DND-41 (cell line): Measurements from ENCODE around the gene RGS3.

Experiments
- ATAC-seq: fragments of 200-7000 bp; cut with Tn5 transposase; 3 replicates; pipeline ENCODE4 v1.9.1; 2021; ENCODE audit warnings: low read depth; ENCODE audit not compliant: insufficient read depth
- DNase-seq: peaks from one replicate; pipeline ENCODE4 v3.0.0-alpha.2; 2020
- H2AFZ ChIP-seq: 2 replicates; pipeline ENCODE4 v1.6.0; 2012; ENCODE audit warnings: low read depth, low read length
- H3K27ac ChIP-seq: 2 replicates; pipeline ENCODE4 v1.5.1; 2012; ENCODE audit warnings: low read length, inconsistent platforms
- H3K27me3 ChIP-seq: fragments of 200-600 bp; sonication (generic); 2 replicates; pipeline ENCODE4 v1.6.0; 2012; ENCODE audit warnings: low read length, mild to moderate bottlenecking, inconsistent platforms; ENCODE audit not compliant: insufficient read depth, poor library complexity
- H3K36me3 ChIP-seq: 2 replicates; pipeline ENCODE4 v1.5.1; 2012; ENCODE audit warnings: low read length, inconsistent platforms; ENCODE audit not compliant: insufficient read depth
- H3K4me1 ChIP-seq: 2 replicates; pipeline ENCODE4 v1.5.1; 2012; ENCODE audit warnings: mild to moderate bottlenecking, low read length; ENCODE audit not compliant: insufficient read depth
- H3K4me2 ChIP-seq: 2 replicates; pipeline ENCODE4 v1.6.0; 2012; ENCODE audit warnings: mild to moderate bottlenecking, moderate library complexity, low read length, inconsistent platforms; ENCODE audit not compliant: insufficient read depth
- H3K4me3 ChIP-seq, 2 experiments: fragments of 200-600 bp in 1 of 2; shearing (Covaris generic) in 1 of 2; 2 replicates each; pipeline ENCODE4 v1.5.1; 2012 to 2016; ENCODE audit warnings: inconsistent platforms in 2 of 2, low read length in 2 of 2, mild to moderate bottlenecking in 2 of 2, low read depth in 1 of 2, moderate library complexity in 1 of 2
- H3K79me2 ChIP-seq: 2 replicates; pipeline ENCODE4 v1.6.0; 2012; ENCODE audit warnings: low read length, inconsistent platforms; ENCODE audit not compliant: insufficient read depth
- H3K9ac ChIP-seq: 2 replicates; pipeline ENCODE4 v1.6.0; 2012; ENCODE audit warnings: low read depth, mild to moderate bottlenecking, inconsistent platforms, low read length, moderate library complexity
- H3K9me3 ChIP-seq: 2 replicates; pipeline ENCODE4 v1.5.1; 2012; ENCODE audit warnings: low read length, moderate library complexity, mild to moderate bottlenecking, inconsistent platforms; ENCODE audit not compliant: insufficient read depth, severe bottlenecking
- H4K20me1 ChIP-seq: 2 replicates; pipeline ENCODE4 v1.6.0; 2012; ENCODE audit warnings: low read length; ENCODE audit not compliant: insufficient read depth
- EZH2 ChIP-seq: IDR thresholded peaks from 3 replicates; pipeline ENCODE4 v1.6.1; 2012; ENCODE audit warnings: borderline replicate concordance, low read depth, mild to moderate bottlenecking, moderate library complexity, low read length, inconsistent platforms; ENCODE audit not compliant: severe bottlenecking
- TF ChIP-seq, protein P1 (sequence below): IDR thresholded peaks from 2 replicates; pipeline ENCODE4 v1.5.1; 2012; ENCODE audit warnings: borderline replicate concordance, low read length, moderate library complexity, mild to moderate bottlenecking; ENCODE audit not compliant: poor library complexity, severe bottlenecking; ENCODE audit errors: extremely low read depth

Gene RGS3

GRCh38 chr9:113483676-113484257 is 20.2 kb downstream of the RGS3 start:
- Histone ChIP-seq H3K9ac (no peak overlapping the region), H3K9me3 (no peaks in the 10 kb centered on the region), H4K20me1 (no peaks in the 10 kb centered on the region), H3K36me3 (no peaks in the 10 kb centered on the region), H3K4me2 (no peak overlapping the region), H3K4me3 (no peak overlapping the region), H3K27ac (no peak overlapping the region), H3K4me1 (peaks cover 6% of the 10 kb centered on the region), H3K79me2 (no peaks in the 10 kb centered on the region), H3K27me3 (no peaks in the 10 kb centered on the region), H2AFZ (no peak overlapping the region)
- no peak for DNase-seq
- no peak for ATAC-seq
- TF ChIP-seq EZH2: no peak
- TF ChIP-seq, protein P1, sequence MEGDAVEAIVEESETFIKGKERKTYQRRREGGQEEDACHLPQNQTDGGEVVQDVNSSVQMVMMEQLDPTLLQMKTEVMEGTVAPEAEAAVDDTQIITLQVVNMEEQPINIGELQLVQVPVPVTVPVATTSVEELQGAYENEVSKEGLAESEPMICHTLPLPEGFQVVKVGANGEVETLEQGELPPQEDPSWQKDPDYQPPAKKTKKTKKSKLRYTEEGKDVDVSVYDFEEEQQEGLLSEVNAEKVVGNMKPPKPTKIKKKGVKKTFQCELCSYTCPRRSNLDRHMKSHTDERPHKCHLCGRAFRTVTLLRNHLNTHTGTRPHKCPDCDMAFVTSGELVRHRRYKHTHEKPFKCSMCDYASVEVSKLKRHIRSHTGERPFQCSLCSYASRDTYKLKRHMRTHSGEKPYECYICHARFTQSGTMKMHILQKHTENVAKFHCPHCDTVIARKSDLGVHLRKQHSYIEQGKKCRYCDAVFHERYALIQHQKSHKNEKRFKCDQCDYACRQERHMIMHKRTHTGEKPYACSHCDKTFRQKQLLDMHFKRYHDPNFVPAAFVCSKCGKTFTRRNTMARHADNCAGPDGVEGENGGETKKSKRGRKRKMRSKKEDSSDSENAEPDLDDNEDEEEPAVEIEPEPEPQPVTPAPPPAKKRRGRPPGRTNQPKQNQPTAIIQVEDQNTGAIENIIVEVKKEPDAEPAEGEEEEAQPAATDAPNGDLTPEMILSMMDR: no peak

- Histone ChIP-seq H3K4me2 (no peak overlapping the region), H3K4me3 (no peak overlapping the region), H3K36me3 (no peaks in the 10 kb centered on the region), H3K4me1 (peaks cover 3% of the 10 kb centered on the region; the same call in 1 of the 2 replicates), H3K27me3 (no peaks in the 10 kb centered on the region), H3K27ac (no peak overlapping the region), H4K20me1 (no peaks in the 10 kb centered on the region), H3K9me3 (no peaks in the 10 kb centered on the region), H2AFZ (no peak overlapping the region), H3K9ac (no peak overlapping the region), H3K79me2 (no peaks in the 10 kb centered on the region)
- DNase-seq: no peak
- TF ChIP-seq, protein P1: no peak
- no peak for TF ChIP-seq EZH2
- no peak for ATAC-seq
Measured at GRCh38 chr9:113484258-113484730, 20.8 kb downstream of the RGS3 start.

GRCh38 chr9:113485761-113486115 is 22.2 kb downstream of the RGS3 start:
- Histone ChIP-seq H3K4me2 (no peak overlapping the region), H3K27me3 (no peaks in the 10 kb centered on the region), H3K4me1 (no peaks in the 10 kb centered on the region), H3K79me2 (no peaks in the 10 kb centered on the region), H3K9me3 (no peaks in the 10 kb centered on the region), H3K27ac (no peak overlapping the region), H3K4me3 (no peak overlapping the region), H4K20me1 (no peaks in the 10 kb centered on the region), H3K36me3 (no peaks in the 10 kb centered on the region), H2AFZ (no peak overlapping the region), H3K9ac (no peak overlapping the region)
- DNase-seq (no peak), ATAC-seq (no peak)
- TF ChIP-seq, protein P1: no peak
- TF ChIP-seq EZH2: no peak

- no peaks in the 10 kb centered on the region for H4K20me1 ChIP-seq
- DNase-seq (no peak), ATAC-seq (no peak)
- no peaks in the 10 kb centered on the region for H3K79me2 ChIP-seq
- H3K4me3 ChIP-seq: no peak overlapping the region
- H3K27me3 ChIP-seq: no peaks in the 10 kb centered on the region
- no peaks in the 10 kb centered on the region for H3K9me3 ChIP-seq
- H2AFZ ChIP-seq: no peak overlapping the region
- TF ChIP-seq EZH2: no peak
- TF ChIP-seq, protein P1: no peak
- no peaks in the 10 kb centered on the region for H3K4me1 ChIP-seq
- no peak overlapping the region for H3K9ac ChIP-seq
- no peak overlapping the region for H3K4me2 ChIP-seq
- no peaks in the 10 kb centered on the region for H3K36me3 ChIP-seq
- H3K27ac ChIP-seq: no peak overlapping the region
Measured at GRCh38 chr9:113486327-113486726, 22.8 kb downstream of the RGS3 start.
